ENCODE data around the gene ATP8A2.

Gene ATP8A2

GRCh38 chr13:25756251-25756650, 384.5 kb downstream of the ATP8A2 start:
- in situ Hi-C loops (cut with MboI; ENCODE audit: low sequenced_read_pairs, unreplicated experiment), result no loop called here

GRCh38 chr13:25756912-25757311, 385.1 kb downstream of the ATP8A2 start:
- TF ChIP-seq CTCF (IDR thresholded peaks at IDR 0.05; ENCODE audit: borderline replicate concordance, control extremely low read depth, extremely low read depth, insufficient read depth, missing control alignments), result no peak
- in situ Hi-C loops (cut with MboI; ENCODE audit: low sequenced_read_pairs, unreplicated experiment), result no loop called here
- DNase-seq (ENCODE audit: low spot score), result no peak

More at GRCh38 chr13:25756251-25756650, 384.5 kb downstream of the ATP8A2 start:
- TF ChIP-seq CTCF (IDR thresholded peaks at IDR 0.05; ENCODE audit: borderline replicate concordance, control extremely low read depth, extremely low read depth, insufficient read depth, missing control alignments), result no peak
- no peak for DNase-seq (ENCODE audit: low spot score)

- DNase-seq (ENCODE audit: low spot score), result no peak
- in situ Hi-C loops (cut with MboI; ENCODE audit: low sequenced_read_pairs, unreplicated experiment), result no loop called here
- no peak for TF ChIP-seq CTCF (IDR thresholded peaks at IDR 0.05; ENCODE audit: borderline replicate concordance, control extremely low read depth, extremely low read depth, insufficient read depth, missing control alignments)
Observed at GRCh38 chr13:25761041-25761440, 389.3 kb downstream of the ATP8A2 start.

GRCh38 chr13:25762281-25762680, 390.5 kb downstream of the ATP8A2 start:
- TF ChIP-seq CTCF (IDR thresholded peaks at IDR 0.05; ENCODE audit: borderline replicate concordance, control extremely low read depth, extremely low read depth, insufficient read depth, missing control alignments), result no peak
- in situ Hi-C loops (cut with MboI; ENCODE audit: low sequenced_read_pairs, unreplicated experiment), result no loop called here
- DNase-seq (ENCODE audit: low spot score), result no peak

- TF ChIP-seq CTCF (IDR thresholded peaks at IDR 0.05; ENCODE audit: borderline replicate concordance, control extremely low read depth, extremely low read depth, insufficient read depth, missing control alignments), result no peak
- in situ Hi-C loops (cut with MboI; ENCODE audit: low sequenced_read_pairs, unreplicated experiment), result no loop called here
- DNase-seq (ENCODE audit: low spot score), result no peak
Observed at GRCh38 chr13:25762795-25763377, 391.1 kb downstream of the ATP8A2 start.

- in situ Hi-C loops (cut with MboI; ENCODE audit: low sequenced_read_pairs, unreplicated experiment), result no loop called here
- no peak for DNase-seq (ENCODE audit: low spot score)
- TF ChIP-seq CTCF (IDR thresholded peaks at IDR 0.05; ENCODE audit: borderline replicate concordance, control extremely low read depth, extremely low read depth, insufficient read depth, missing control alignments), result no peak
Observed at GRCh38 chr13:25764378-25764777, 392.6 kb downstream of the ATP8A2 start.
